Testis (tissue), 5 donors: ENCODE data around the gene AGK. TPM values are rescaled to one million over a fixed set of nuclear protein-coding genes. Genes with fewer than 3 reads are reported as not detected.
A peak's percentile ranks its signal among the peaks of the same experiment; 100 is the strongest.

Source experiments
- DNase-seq: peaks from one replicate; pipeline ENCODE4 v3.0.0-alpha.2; 2019
- H3K27ac ChIP-seq, 2 donors: fragments of 200-600 bp; sonication (generic); one replicate each; pipeline ENCODE4 v1.5.1; 2019
- H3K27me3 ChIP-seq: fragments of 200-600 bp; sonication (generic); one replicate; pipeline ENCODE4 v1.5.1; 2019
- H3K36me3 ChIP-seq: fragments of 200-600 bp; sonication (generic); one replicate; pipeline ENCODE4 v1.5.1; 2017; ENCODE audit warnings: low read depth; ENCODE audit errors: missing control alignments
- H3K4me1 ChIP-seq: fragments of 200-600 bp; sonication (generic); one replicate; pipeline ENCODE4 v1.5.1; 2019
- H3K4me3 ChIP-seq, 2 donors: fragments of 200-600 bp; sonication (generic); one replicate each; pipeline ENCODE4 v1.5.1; 2017 to 2019
- H3K9me3 ChIP-seq: fragments of 200-600 bp; sonication (generic); one replicate; pipeline ENCODE4 v1.5.1; 2017
- POLR2A ChIP-seq: fragments of 450-650 bp; IDR thresholded peaks from one replicate; pipeline ENCODE4 v1.6.1; 2017; ENCODE audit warnings: antibody characterized with exemption, mild to moderate bottlenecking, moderate library complexity
- WGBS, 2 donors: methylation state at CpG; one replicate each; pipeline ENCODE4 v1.1.5; 2018; 5-methylcytosine and 5-hydroxymethylcytosine counted together
- intact Hi-C: fragments of 100-400 bp; cut with DNase I; formaldehyde crosslinking; loops from one replicate; pipeline ENCODE4 v1.15.1; 2023; ENCODE audit warnings: low total_unique reads
- long read RNA-seq, 2 donors: transcript quantifications; one replicate each; lab custom pipeline, GENCODE V29; 2026
- polyA plus RNA-seq: library from polyadenylated mRNA; stranded (reverse); fragments of 350-450 nt; fragmentation: Illumina TruSeq; extraction: RNeasy Lipid Tissue Mini Kit (QIAGEN cat#74804); gene quantifications from one replicate; pipeline ENCODE4 v1.2.3, GENCODE V29; 2014; ENCODE audit warnings: low read depth, low replicate concordance; ENCODE audit not compliant: insufficient read depth
- total RNA-seq, 2 donors: library from RNA; depleted of rRNA; stranded (reverse); fragments of >200 nt; gene quantifications; one replicate each; pipeline ENCODE4 v1.2.3, GENCODE V29; 2016
- TF ChIP-seq, protein P1 (sequence below), 3 experiments: fragments of 450-650 bp in 2 of 3; fragments of 200-600 bp in 1 of 3; sonication (generic) in 1 of 3; IDR thresholded peaks; one replicate each; pipeline ENCODE4 v1.5.1; 2016 to 2019; ENCODE audit warnings: antibody characterized with exemption in 3 of 3, mild to moderate bottlenecking in 2 of 3, moderate library complexity in 1 of 3

The AGK gene, protein sequence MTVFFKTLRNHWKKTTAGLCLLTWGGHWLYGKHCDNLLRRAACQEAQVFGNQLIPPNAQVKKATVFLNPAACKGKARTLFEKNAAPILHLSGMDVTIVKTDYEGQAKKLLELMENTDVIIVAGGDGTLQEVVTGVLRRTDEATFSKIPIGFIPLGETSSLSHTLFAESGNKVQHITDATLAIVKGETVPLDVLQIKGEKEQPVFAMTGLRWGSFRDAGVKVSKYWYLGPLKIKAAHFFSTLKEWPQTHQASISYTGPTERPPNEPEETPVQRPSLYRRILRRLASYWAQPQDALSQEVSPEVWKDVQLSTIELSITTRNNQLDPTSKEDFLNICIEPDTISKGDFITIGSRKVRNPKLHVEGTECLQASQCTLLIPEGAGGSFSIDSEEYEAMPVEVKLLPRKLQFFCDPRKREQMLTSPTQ
- total RNA-seq (10 to 100 TPM; 25.1 to 32.4 TPM), polyA plus RNA-seq (14.9 TPM)
- long read RNA-seq, donor 1, partial matches to known transcripts, result 16 of 18 reads
- long read RNA-seq, donor 1, other reads (novel, unspliced or antisense), result 0 of 18 reads
- long read RNA-seq, donor 2, partial matches to known transcripts, result 0 of 4 reads
- long read RNA-seq, donor 2, other reads (novel, unspliced or antisense), result 0 of 4 reads

DNA sequence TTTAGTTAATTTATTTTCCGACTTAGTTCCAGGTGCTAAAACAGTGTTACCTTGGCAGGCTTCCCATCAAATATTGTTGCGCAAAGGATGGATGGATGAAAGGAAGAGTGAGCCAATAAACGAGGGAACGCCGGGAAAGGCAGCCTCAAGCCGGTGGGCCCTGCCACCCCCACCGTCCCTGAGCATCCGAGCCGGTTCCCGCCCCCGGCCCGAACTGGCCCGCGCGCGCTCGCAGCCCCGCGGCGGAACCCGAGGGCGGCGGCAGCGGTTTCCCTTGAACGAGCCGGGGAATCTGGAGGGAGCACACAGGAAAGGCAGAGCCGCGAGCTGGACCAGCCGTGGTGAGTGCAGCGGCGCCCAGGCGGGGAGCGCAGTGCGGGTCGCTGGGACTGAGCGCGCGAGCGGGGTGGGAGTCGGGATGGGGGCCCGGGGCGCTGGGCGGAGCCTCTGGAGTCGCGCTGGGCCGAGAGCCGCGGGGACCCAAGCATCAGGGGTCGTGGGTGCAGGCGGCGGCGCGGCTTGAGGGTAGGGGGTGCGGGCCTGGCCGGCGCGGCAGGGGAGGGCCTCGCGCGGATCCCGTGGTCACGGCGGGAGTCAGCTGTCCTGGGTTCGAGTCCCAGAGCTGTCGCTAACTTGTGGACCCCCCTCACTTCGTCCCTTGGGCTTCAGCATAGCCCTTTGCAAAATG, at the start of gene AGK:
AGK (plus strand) TSS at position 317 of the 688 bp plus-strand sequence. CDS start 4,057 bp downstream, outside the sequence.
- TF ChIP-seq POLR2A, result no peak
- TF ChIP-seq, protein P1, sequence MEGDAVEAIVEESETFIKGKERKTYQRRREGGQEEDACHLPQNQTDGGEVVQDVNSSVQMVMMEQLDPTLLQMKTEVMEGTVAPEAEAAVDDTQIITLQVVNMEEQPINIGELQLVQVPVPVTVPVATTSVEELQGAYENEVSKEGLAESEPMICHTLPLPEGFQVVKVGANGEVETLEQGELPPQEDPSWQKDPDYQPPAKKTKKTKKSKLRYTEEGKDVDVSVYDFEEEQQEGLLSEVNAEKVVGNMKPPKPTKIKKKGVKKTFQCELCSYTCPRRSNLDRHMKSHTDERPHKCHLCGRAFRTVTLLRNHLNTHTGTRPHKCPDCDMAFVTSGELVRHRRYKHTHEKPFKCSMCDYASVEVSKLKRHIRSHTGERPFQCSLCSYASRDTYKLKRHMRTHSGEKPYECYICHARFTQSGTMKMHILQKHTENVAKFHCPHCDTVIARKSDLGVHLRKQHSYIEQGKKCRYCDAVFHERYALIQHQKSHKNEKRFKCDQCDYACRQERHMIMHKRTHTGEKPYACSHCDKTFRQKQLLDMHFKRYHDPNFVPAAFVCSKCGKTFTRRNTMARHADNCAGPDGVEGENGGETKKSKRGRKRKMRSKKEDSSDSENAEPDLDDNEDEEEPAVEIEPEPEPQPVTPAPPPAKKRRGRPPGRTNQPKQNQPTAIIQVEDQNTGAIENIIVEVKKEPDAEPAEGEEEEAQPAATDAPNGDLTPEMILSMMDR (IDR thresholded peaks at IDR 0.05), result peak in 1 of 3 experiments; percentile 23
- H3K9me3 ChIP-seq, result no peaks in the 10 kb centered on the region
- 0 to 1% methylated on average over 40 to 49 of the region's 66 CpGs for WGBS, 2 donors
- H3K36me3 ChIP-seq, result no peaks in the 10 kb centered on the region
- DNase-seq, result peak; percentile 76
- intact Hi-C loops, result no loop called here
- H3K27me3 ChIP-seq, result no peaks in the 10 kb centered on the region
- H3K4me3 ChIP-seq, result peak within 1 kb of the TSS; percentile 79 to 85
- peaks cover 6% of the 10 kb centered on the region for H3K4me1 ChIP-seq
- H3K27ac ChIP-seq, result peak within 1 kb of the TSS; percentile 60 to 71

DNA sequence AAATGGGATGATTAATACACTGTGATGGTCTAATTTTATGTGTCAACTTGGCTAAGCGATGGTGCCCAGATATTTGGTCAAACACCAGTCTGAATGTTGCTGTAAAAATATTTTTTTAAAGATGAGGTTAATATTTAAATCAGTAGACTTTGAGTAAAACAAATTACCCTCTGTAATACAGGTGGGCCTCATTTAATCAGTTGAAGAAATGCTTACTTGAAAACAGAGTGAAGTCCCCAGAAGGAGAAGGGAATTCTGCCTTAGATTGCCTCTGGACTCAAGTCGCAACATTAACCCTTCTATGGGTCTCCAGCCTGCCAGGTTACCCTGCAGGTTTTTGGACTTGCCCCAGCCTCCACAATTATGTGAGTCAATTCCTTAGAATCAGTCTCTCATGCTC, 49.8 kb upstream of the AGK start:
- TF ChIP-seq, protein P1 (IDR thresholded peaks at IDR 0.05), result no peak
- no peak for TF ChIP-seq POLR2A
- Histone ChIP-seq H3K36me3 (no peaks in the 10 kb centered on the region), H3K27ac (no peak overlapping the region), H3K4me3 (no peak overlapping the region), H3K27me3 (no peaks in the 10 kb centered on the region), H3K4me1 (no peaks in the 10 kb centered on the region), H3K9me3 (no peaks in the 10 kb centered on the region)
- DNase-seq, result no peak
- intact Hi-C loops, result no loop called here
- 90 to 94% methylated on average over 2 of the region's 2 CpGs for WGBS, 2 donors

GRCh38 chr7:141511316-141511675, 39.9 kb upstream of the AGK start:
- Histone ChIP-seq H3K27me3 (no peaks in the 10 kb centered on the region), H3K9me3 (no peaks in the 10 kb centered on the region), H3K36me3 (no peaks in the 10 kb centered on the region), H3K27ac (no peak overlapping the region), H3K4me3 (peak overlapping the region; percentile 22 to 43), H3K4me1 (no peaks in the 10 kb centered on the region)
- no peak for DNase-seq
- TF ChIP-seq, protein P1 (IDR thresholded peaks at IDR 0.05), result no peak
- no peak for TF ChIP-seq POLR2A
- intact Hi-C loops, result no loop called here
- 0 to 2% methylated on average over 4 to 8 of the region's 8 CpGs for WGBS, 2 donors

- Histone ChIP-seq H3K9me3 (no peaks in the 10 kb centered on the region), H3K27ac (no peak overlapping the region), H3K36me3 (no peaks in the 10 kb centered on the region), H3K4me1 (no peaks in the 10 kb centered on the region), H3K27me3 (no peaks in the 10 kb centered on the region), H3K4me3 (peak overlapping the region; percentile 22 to 43)
- WGBS, 2 donors, result 4 to 6% methylated on average over 30 to 36 of the region's 36 CpGs
- intact Hi-C loops, result no loop called here
- no peak for TF ChIP-seq POLR2A
- TF ChIP-seq, protein P1 (IDR thresholded peaks at IDR 0.05), result no peak
- DNase-seq, result peak; percentile 62
Observed at GRCh38 chr7:141511676-141512396, 39.4 kb upstream of the AGK start.
